Fibroblast of villous mesenchyme (primary cell): ENCODE data around the gene AURKB. TPM values are rescaled to one million over a fixed set of nuclear protein-coding genes. Genes with fewer than 3 reads are reported as not detected.

Experiments used
- DNase-seq: peaks from one replicate; pipeline ENCODE4 v3.0.0-alpha.2; 2010; ENCODE audit warnings: low read depth
- H3K4me3 ChIP-seq: 2 replicates; pipeline ENCODE4 v1.5.1; 2011; ENCODE audit warnings: low read depth, mild to moderate bottlenecking, low read length
- total RNA-seq: library from RNA; depleted of rRNA; stranded (reverse); fragments of >200 nt; gene quantifications from 2 replicates; pipeline ENCODE4 v1.2.3, GENCODE V29; 2012
- TF ChIP-seq, protein P1 (sequence below): IDR thresholded peaks from 2 replicates; pipeline ENCODE4 v1.5.1; 2012; ENCODE audit warnings: low read depth, mild to moderate bottlenecking, low read length; ENCODE audit not compliant: insufficient read depth

Gene AURKB
- total RNA-seq, 1 donor, result 19.0 TPM

DNA sequence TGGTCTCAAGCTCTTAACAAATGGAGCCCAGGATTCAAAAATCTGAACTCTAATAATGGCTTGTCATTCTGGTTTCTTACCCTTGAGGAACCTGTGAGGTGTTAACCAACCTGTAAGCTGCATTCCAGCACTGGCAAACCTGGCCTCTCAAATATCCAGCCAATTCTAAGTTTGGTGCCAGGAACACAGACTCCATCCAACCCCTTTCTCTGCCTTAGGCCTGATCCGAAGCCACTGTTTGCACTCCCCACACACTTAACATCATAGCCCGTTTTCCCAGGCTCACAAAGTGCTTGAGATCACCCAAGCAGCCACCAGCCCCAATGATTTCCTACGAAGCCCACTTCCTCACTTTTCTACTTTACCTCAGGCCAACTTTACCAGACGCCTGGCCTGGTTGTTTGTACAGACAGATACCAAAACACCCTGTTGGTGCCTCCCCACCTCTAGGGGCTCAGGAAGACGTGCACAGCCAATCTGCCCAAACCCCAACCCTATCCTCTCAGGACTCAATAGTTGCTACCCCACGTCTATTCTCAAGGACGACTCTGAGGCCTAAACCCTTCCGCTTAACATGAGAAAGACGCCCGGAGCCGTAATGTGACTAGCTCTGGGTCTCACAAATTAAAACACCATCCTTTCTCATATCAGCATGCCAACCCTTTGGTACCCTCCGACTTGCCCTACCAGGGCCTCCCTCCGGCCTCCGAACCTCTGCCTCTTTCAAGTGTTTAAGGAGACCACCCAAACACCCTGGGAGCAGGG lies 55.0 kb downstream of the AURKB start:
- TF ChIP-seq, protein P1, sequence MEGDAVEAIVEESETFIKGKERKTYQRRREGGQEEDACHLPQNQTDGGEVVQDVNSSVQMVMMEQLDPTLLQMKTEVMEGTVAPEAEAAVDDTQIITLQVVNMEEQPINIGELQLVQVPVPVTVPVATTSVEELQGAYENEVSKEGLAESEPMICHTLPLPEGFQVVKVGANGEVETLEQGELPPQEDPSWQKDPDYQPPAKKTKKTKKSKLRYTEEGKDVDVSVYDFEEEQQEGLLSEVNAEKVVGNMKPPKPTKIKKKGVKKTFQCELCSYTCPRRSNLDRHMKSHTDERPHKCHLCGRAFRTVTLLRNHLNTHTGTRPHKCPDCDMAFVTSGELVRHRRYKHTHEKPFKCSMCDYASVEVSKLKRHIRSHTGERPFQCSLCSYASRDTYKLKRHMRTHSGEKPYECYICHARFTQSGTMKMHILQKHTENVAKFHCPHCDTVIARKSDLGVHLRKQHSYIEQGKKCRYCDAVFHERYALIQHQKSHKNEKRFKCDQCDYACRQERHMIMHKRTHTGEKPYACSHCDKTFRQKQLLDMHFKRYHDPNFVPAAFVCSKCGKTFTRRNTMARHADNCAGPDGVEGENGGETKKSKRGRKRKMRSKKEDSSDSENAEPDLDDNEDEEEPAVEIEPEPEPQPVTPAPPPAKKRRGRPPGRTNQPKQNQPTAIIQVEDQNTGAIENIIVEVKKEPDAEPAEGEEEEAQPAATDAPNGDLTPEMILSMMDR, result no peak
- H3K4me3 ChIP-seq, result peak overlapping the region; percentile 100
- DNase-seq, result peak; percentile 50

Other genes starting within 250 kb of the AURKB start
- gene GUCY2D, start 208.0 kb downstream of the AURKB start, total RNA-seq, result under 0.01 TPM in 1 of 2 replicates, not detected in the other
- not detected in 2 replicates for gene ALOX15B, start 171.5 kb downstream of the AURKB start, total RNA-seq
- not detected in 2 replicates for gene ALOX12B, start 122.9 kb downstream of the AURKB start, total RNA-seq
- gene ALOXE3, start 92.1 kb downstream of the AURKB start, total RNA-seq, result not detected in 2 replicates
- not detected in 2 replicates for gene HES7, start 86.5 kb downstream of the AURKB start, total RNA-seq
- 5.5 and 12.5 TPM in 2 replicates for gene PER1, start 58.2 kb downstream of the AURKB start, total RNA-seq
- 5.6 and 6.1 TPM in 2 replicates for gene VAMP2, start 47.6 kb downstream of the AURKB start, total RNA-seq
- 15.5 and 23.7 TPM in 2 replicates for gene TMEM107, start 34.2 kb downstream of the AURKB start, total RNA-seq
- 6.0 and 8.4 TPM in 2 replicates for gene BORCS6, start 20.4 kb downstream of the AURKB start, total RNA-seq
- 6.0 and 10.3 TPM in 2 replicates for gene CTC1, start 37.5 kb upstream of the AURKB start, total RNA-seq
- 38.0 and 41.9 TPM in 2 replicates for gene PFAS, start 38.7 kb upstream of the AURKB start, total RNA-seq
- 8.2 and 13.5 TPM in 2 replicates for gene RANGRF, start 78.1 kb upstream of the AURKB start, total RNA-seq
- 0.86 and 0.97 TPM in 2 replicates for gene SLC25A35, start 84.8 kb upstream of the AURKB start, total RNA-seq
- gene ARHGEF15, start 99.7 kb upstream of the AURKB start, total RNA-seq, result not detected in 2 replicates
- not detected in 2 replicates for gene ODF4, start 129.3 kb upstream of the AURKB start, total RNA-seq
- gene RPL26, start 172.6 kb upstream of the AURKB start, total RNA-seq, result 2,045 and 2,110 TPM in 2 replicates
- not detected in 2 replicates for gene RNF222, start 187.3 kb upstream of the AURKB start, total RNA-seq
- gene NDEL1, start 225.3 kb upstream of the AURKB start, total RNA-seq, result 79.6 and 87.7 TPM in 2 replicates